AG04450 (cell line): Measurements from ENCODE around the gene EPHA6. TPM values are rescaled to one million over a fixed set of nuclear protein-coding genes. Genes with fewer than 3 reads are reported as not detected.

Experiments used
- CTCF ChIA-PET: fragments of 300-600, 350-600 bp; formaldehyde crosslinking; extraction: SDS; loops from one replicate; lab custom pipeline; 2022; ENCODE audit warnings: antibody characterized with exemption, inconsistent platforms; lab: Charles Lee
- POLR2A ChIA-PET: fragments of 350-600 bp; formaldehyde crosslinking; extraction: SDS; loops from one replicate; lab custom pipeline; 2021; ENCODE audit warnings: antibody characterized with exemption, inconsistent platforms; lab: Yijun Ruan, JAX
- DNase-seq: peaks from one replicate; pipeline ENCODE4 v3.0.0-alpha.2; 2011; ENCODE audit warnings: low read depth, low spot score
- H3K27ac ChIP-seq: one replicate; pipeline ENCODE4 v1.5.1; 2012; ENCODE audit warnings: low read depth, low read length, control low read depth
- H3K27me3 ChIP-seq: one replicate; pipeline ENCODE4 v1.6.0; 2012; ENCODE audit warnings: low read length; ENCODE audit not compliant: control insufficient read depth, insufficient read depth
- H3K4me3 ChIP-seq: 2 replicates; pipeline ENCODE4 v1.5.1; 2011; ENCODE audit warnings: mild to moderate bottlenecking, low read depth, low read length, control low read depth
- H3K9me3 ChIP-seq: 2 replicates; pipeline ENCODE4 v1.5.1; 2012; ENCODE audit warnings: low read length; ENCODE audit not compliant: control insufficient read depth, insufficient read depth
- CTCF ChIP-seq: IDR thresholded peaks from 2 replicates; pipeline ENCODE4 v1.5.1; 2011; ENCODE audit warnings: low read depth, low read length, control low read depth, inconsistent platforms
- polyA plus RNA-seq: library from polyadenylated mRNA; depleted of rRNA; stranded (reverse); fragments of >200 nt; gene quantifications from 2 replicates; pipeline ENCODE4 v1.2.3, GENCODE V29; 2011

The EPHA6 gene
- polyA plus RNA-seq, 1 experiment, result not detected

GRCh38 chr3:97360804-97361203 is 546.4 kb downstream of the EPHA6 start:
- POLR2A ChIA-PET, result no interaction called here
- Histone ChIP-seq H3K9me3 (peaks cover 6% of the 10 kb centered on the region; the same call in 1 of the 2 replicates), H3K27ac (no peak overlapping the region), H3K27me3 (no peaks in the 10 kb centered on the region), H3K4me3 (no peak overlapping the region)
- DNase-seq, result no peak
- CTCF ChIA-PET, result no interaction called here
- TF ChIP-seq CTCF, result no peak

- POLR2A ChIA-PET, result no interaction called here
Observed at GRCh38 chr3:97384583-97384982, 570.2 kb downstream of the EPHA6 start.

GRCh38 chr3:97388774-97389173 is 574.4 kb downstream of the EPHA6 start:
- no peak for DNase-seq
- H3K9me3 ChIP-seq, result peaks cover 6% of the 10 kb centered on the region; the same call in 1 of the 2 replicates
- no peak overlapping the region for H3K4me3 ChIP-seq
- no peak for TF ChIP-seq CTCF
- POLR2A ChIA-PET, result no interaction called here
- CTCF ChIA-PET, result no interaction called here
- no peak overlapping the region for H3K27ac ChIP-seq
- H3K27me3 ChIP-seq, result no peaks in the 10 kb centered on the region

More at GRCh38 chr3:97384583-97384982, 570.2 kb downstream of the EPHA6 start:
- no peak for DNase-seq
- H3K4me3 ChIP-seq, result no peak overlapping the region
- CTCF ChIA-PET, result no interaction called here
- no peaks in the 10 kb centered on the region for H3K27me3 ChIP-seq
- H3K9me3 ChIP-seq, result peaks cover 6% of the 10 kb centered on the region; the same call in 1 of the 2 replicates
- no peak for TF ChIP-seq CTCF
- no peak overlapping the region for H3K27ac ChIP-seq

GRCh38 chr3:97389936-97390335 is 575.5 kb downstream of the EPHA6 start:
- POLR2A ChIA-PET, result no interaction called here
- H3K4me3 ChIP-seq, result no peak overlapping the region
- no peak for DNase-seq
- H3K27ac ChIP-seq, result no peak overlapping the region
- H3K27me3 ChIP-seq, result no peaks in the 10 kb centered on the region
- H3K9me3 ChIP-seq, result peaks cover 6% of the 10 kb centered on the region; the same call in 1 of the 2 replicates
- CTCF ChIA-PET, result no interaction called here
- no peak for TF ChIP-seq CTCF

- ChIA-PET CTCF (no interaction called here), POLR2A (no interaction called here)
- no peak for DNase-seq
- no peaks in the 10 kb centered on the region for H3K27me3 ChIP-seq
- no peak for TF ChIP-seq CTCF
- H3K4me3 ChIP-seq, result no peak overlapping the region
- H3K9me3 ChIP-seq, result peaks cover 3% of the 10 kb centered on the region; the same call in 1 of the 2 replicates
- no peak overlapping the region for H3K27ac ChIP-seq
Observed at GRCh38 chr3:97391167-97391566, 576.8 kb downstream of the EPHA6 start.
